Ovary (tissue), 9 donors: ENCODE results near the gene KCNJ6. TPM values are rescaled to one million over a fixed set of nuclear protein-coding genes. Genes with fewer than 3 reads are reported as not detected.

Experiments used
- DNase-seq, 5 donors: peaks; one replicate each; pipeline ENCODE4 v3.0.0-alpha.2; 2019 to 2020
- H3K27ac ChIP-seq, 2 donors: fragments of 200-600 bp; one replicate each; pipeline versions ENCODE4 v1.5.1 to v1.8.0; 2019 to 2022
- H3K27me3 ChIP-seq: fragments of 200-600 bp; one replicate; pipeline ENCODE4 v1.8.0; 2022
- H3K36me3 ChIP-seq: fragments of 200-600 bp; sonication (generic); one replicate; pipeline ENCODE4 v1.5.1; 2019
- H3K4me1 ChIP-seq: one replicate; pipeline ENCODE4 v1.8.1; 2013; ENCODE audit warnings: mild to moderate bottlenecking, moderate library complexity; ENCODE audit not compliant: insufficient read depth
- H3K4me3 ChIP-seq: fragments of 200-600 bp; sonication (generic); one replicate; pipeline ENCODE4 v1.5.1; 2017
- H3K9me3 ChIP-seq, 2 donors: fragments of 200-600 bp in 1 of 2; sonication (generic) in 1 of 2; one replicate each; pipeline versions ENCODE4 v1.5.1 to v1.8.1; 2013 to 2019; ENCODE audit warnings: mild to moderate bottlenecking in 1 of 2, moderate library complexity in 1 of 2
- EP300 ChIP-seq: sonication (generic); formaldehyde crosslinking; IDR thresholded peaks from one replicate; pipeline ENCODE4 v1.6.1; 2017; ENCODE audit warnings: antibody characterized with exemption
- POLR2A ChIP-seq: fragments of 450-650 bp; IDR thresholded peaks from one replicate; pipeline ENCODE4 v1.6.1; 2017; ENCODE audit warnings: antibody characterized with exemption, mild to moderate bottlenecking, moderate library complexity
- WGBS, 3 donors: extraction: QIAGEN DNeasy Blood & Tissue Kit in 1 of 3; methylation state at CpG; one replicate each; pipeline versions ENCODE4 v1.1.5 to v1.1.7; 2013 to 2017; 5-methylcytosine and 5-hydroxymethylcytosine counted together
- intact Hi-C, 4 donors: fragments of 100-400 bp; cut with DNase I; formaldehyde crosslinking; loops; one replicate each; pipeline versions ENCODE4 v1.11.0 to v1.15.1; 2022 to 2023
- polyA plus RNA-seq, 2 donors: library from polyadenylated mRNA; stranded (reverse); fragments of 200-250 nt in 1 of 2; fragments of 350-450 nt in 1 of 2; fragmentation: Illumina TruSeq in 1 of 2; extraction: RNeasy Lipid Tissue Mini Kit (QIAGEN cat#74804) in 1 of 2; gene quantifications; one replicate each; pipeline ENCODE4 v1.2.3, GENCODE V29; 2013 to 2014
- total RNA-seq, 7 donors: library from RNA; depleted of rRNA in 2 of 7; stranded (reverse); fragments of >200 nt in 2 of 7; fragmentation: NEBNext Ultra II Directional in 3 of 7; extraction: Animal tissue kit (Norgen Biotek cat#: 25700) in 3 of 7; gene quantifications; one replicate each; pipeline versions ENCODE4 v1.1.0 to v1.2.4, GENCODE V29; 2016 to 2023
- TF ChIP-seq, protein P1 (sequence below), 3 donors: fragments of 450-650 bp in 2 of 3; fragments of 200-600 bp in 1 of 3; IDR thresholded peaks; one replicate each; pipeline versions ENCODE4 v1.5.1 to v1.8.0; 2016 to 2022; ENCODE audit warnings: antibody characterized with exemption in 3 of 3, mild to moderate bottlenecking in 1 of 3
- donor health status: DM: no; HTN: no; CAD: no; lungs with moderate emphysema.
- donor health status: DM: no; HTN: no; CAD: no.
- donor health status: Bipolar disorder and iron deficiency.
- donor health status: DM: yes; HTN: yes; CAD: no.
- donor health status: DM: no; HTN: no; CAD: no.
- donor health status: DM: yes; HTN: yes; CAD: no.

KCNJ6 gene
- total and polyA plus RNA-seq, 9 donors, result 0.01 TPM; not detected in 8

DNA sequence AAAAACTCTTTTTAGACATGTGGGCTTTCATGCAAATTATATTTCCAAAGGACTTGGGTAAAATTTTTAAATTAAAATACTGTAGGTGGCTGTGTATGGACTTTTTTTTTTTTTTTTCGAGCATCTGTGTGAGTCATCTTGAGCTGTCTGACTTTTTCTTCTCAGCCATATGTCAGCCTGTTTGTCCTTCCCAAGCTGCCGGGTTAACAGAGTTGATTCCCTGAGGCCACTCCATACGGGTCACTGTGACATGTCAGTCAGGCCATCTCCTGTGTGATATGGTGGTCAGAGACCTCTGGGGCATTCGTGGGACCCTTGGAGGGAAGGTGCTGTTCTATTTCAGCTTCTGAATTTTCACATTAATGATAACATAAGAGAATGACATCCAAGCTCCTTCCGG, 148.3 kb downstream of the KCNJ6 start:
- H3K27me3 ChIP-seq, result no peaks in the 10 kb centered on the region
- intact Hi-C loops, result no loop called here
- H3K27ac ChIP-seq, result no peak overlapping the region
- H3K4me3 ChIP-seq, result no peak overlapping the region
- no peaks in the 10 kb centered on the region for H3K9me3 ChIP-seq
- no peak for TF ChIP-seq EP300
- TF ChIP-seq POLR2A, result no peak
- TF ChIP-seq, protein P1, sequence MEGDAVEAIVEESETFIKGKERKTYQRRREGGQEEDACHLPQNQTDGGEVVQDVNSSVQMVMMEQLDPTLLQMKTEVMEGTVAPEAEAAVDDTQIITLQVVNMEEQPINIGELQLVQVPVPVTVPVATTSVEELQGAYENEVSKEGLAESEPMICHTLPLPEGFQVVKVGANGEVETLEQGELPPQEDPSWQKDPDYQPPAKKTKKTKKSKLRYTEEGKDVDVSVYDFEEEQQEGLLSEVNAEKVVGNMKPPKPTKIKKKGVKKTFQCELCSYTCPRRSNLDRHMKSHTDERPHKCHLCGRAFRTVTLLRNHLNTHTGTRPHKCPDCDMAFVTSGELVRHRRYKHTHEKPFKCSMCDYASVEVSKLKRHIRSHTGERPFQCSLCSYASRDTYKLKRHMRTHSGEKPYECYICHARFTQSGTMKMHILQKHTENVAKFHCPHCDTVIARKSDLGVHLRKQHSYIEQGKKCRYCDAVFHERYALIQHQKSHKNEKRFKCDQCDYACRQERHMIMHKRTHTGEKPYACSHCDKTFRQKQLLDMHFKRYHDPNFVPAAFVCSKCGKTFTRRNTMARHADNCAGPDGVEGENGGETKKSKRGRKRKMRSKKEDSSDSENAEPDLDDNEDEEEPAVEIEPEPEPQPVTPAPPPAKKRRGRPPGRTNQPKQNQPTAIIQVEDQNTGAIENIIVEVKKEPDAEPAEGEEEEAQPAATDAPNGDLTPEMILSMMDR (IDR thresholded peaks at IDR 0.05), result no peak
- 45 to 56% (median 50%) methylated on average over 5 of the region's 5 CpGs for WGBS, 3 donors
- no peaks in the 10 kb centered on the region for H3K4me1 ChIP-seq
- DNase-seq, result no peak
- H3K36me3 ChIP-seq, result no peaks in the 10 kb centered on the region

DNA sequence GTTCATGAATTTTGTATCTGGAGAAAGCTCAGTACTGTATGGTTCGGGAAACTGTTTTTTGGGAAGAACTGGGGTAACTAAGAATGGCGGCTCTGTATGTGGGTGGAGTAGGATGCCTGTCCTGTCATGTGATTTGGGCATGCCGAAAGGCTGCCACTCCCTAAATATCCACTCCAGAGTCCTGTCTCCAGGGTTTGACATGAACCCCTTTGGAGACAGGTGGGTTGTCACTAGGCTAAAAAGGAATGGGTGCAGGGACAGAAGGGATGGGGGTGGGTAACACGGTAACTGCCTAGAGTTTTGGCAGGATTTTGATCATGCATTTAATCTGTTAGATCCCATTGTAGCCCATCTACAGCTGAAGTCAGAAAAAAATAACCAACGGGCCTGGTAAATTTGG, 150.1 kb downstream of the KCNJ6 start:
- no peak overlapping the region for H3K27ac ChIP-seq
- TF ChIP-seq EP300 (no peak), POLR2A (no peak)
- TF ChIP-seq, protein P1 (IDR thresholded peaks at IDR 0.05), result no peak
- H3K27me3 ChIP-seq, result no peaks in the 10 kb centered on the region
- no peak for DNase-seq
- H3K4me3 ChIP-seq, result no peak overlapping the region
- WGBS, 3 donors, result 67 to 88% (median 76%) methylated on average over 5 of the region's 5 CpGs
- intact Hi-C loops, result no loop called here
- no peaks in the 10 kb centered on the region for H3K9me3 ChIP-seq
- H3K4me1 ChIP-seq, result no peaks in the 10 kb centered on the region
- H3K36me3 ChIP-seq, result no peaks in the 10 kb centered on the region

DNA sequence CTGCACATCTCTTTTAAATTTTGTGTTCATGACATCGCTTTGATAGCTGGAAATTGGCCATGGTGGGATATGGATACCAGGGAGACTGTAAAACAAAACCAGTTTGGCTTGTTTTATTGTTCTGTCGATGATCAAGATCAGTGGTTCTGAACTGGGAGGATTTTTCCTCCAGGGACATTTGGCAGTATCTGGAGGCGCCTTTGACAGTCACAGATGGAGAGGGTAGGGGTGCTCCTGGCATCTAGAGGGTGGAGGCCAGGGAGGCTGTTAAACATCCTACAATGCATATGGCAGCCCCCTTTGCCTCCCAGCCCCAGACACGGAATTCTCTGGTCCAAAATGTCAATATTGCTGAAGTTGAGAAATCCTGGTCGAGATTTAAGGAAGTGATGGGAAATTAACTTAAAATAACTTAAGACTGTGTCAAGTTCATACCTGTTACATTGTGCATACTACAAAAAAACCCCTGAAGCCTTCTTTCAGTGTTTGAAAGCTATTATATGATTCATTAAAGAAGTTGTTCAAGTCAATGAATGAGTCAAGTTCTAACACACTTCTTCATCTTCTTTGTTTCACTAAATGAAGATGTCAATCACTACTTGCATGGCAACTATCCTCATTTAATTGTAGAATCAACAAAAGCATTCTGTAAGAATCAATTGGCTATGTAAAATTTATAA, 150.9 kb downstream of the KCNJ6 start:
- Histone ChIP-seq H3K36me3 (no peaks in the 10 kb centered on the region), H3K9me3 (no peaks in the 10 kb centered on the region), H3K27me3 (no peaks in the 10 kb centered on the region), H3K27ac (no peak overlapping the region), H3K4me3 (no peak overlapping the region), H3K4me1 (no peaks in the 10 kb centered on the region)
- no peak for TF ChIP-seq EP300
- TF ChIP-seq, protein P1 (IDR thresholded peaks at IDR 0.05), result no peak
- TF ChIP-seq POLR2A, result no peak
- intact Hi-C loops, result no loop called here
- WGBS, 3 donors, result 76 to 82% (median 81%) methylated on average over 5 of the region's 5 CpGs
- DNase-seq, result no peak

DNA sequence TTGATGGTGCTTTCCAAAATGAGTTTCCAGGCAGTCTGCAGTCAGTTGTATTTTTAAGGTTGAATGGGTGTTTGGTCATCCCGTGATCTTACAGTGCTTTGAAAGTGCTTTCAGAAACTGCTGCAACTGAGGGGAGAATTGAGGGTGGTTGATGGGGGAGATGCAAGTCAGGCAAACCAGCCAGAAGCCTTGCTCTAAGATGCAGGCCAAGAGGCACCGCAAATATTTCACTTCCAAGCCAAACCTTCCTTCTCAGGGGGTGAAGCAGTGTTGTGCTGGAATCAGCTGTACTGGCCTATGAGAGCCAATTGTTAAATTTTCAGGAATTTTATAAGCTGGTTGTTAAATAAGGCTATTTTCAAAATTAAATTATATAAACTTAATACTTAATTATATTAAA, 151.6 kb downstream of the KCNJ6 start:
- intact Hi-C loops, result no loop called here
- no peak overlapping the region for H3K4me3 ChIP-seq
- 41 to 85% (median 54%) methylated on average over 2 of the region's 2 CpGs for WGBS, 3 donors
- no peak for DNase-seq
- H3K9me3 ChIP-seq, result no peaks in the 10 kb centered on the region
- no peak overlapping the region for H3K27ac ChIP-seq
- no peaks in the 10 kb centered on the region for H3K36me3 ChIP-seq
- TF ChIP-seq EP300 (no peak), POLR2A (no peak)
- TF ChIP-seq, protein P1 (IDR thresholded peaks at IDR 0.05), result no peak
- H3K27me3 ChIP-seq, result no peaks in the 10 kb centered on the region
- no peaks in the 10 kb centered on the region for H3K4me1 ChIP-seq
